ENCODE measurements around the gene TBX10.
"Not testable (repeated sequence)": the region's sequence is repeated elsewhere in the genome, so short reads cannot be mapped to it uniquely, and the experiment has no call there.

TBX10 gene

GRCh38 chr11:67644472-67645418, 5.2 kb upstream of the TBX10 start:
- DNase-seq = no peak

GRCh38 chr11:67644042-67644441, 4.5 kb upstream of the TBX10 start:
- no peak for DNase-seq

- DNase-seq = no peak
Measured at GRCh38 chr11:67642173-67643120, 2.9 kb upstream of the TBX10 start.

- DNase-seq = no peak
Measured at GRCh38 chr11:67641338-67642172, 2.0 kb upstream of the TBX10 start.

GRCh38 chr11:67640758-67641337, 1.3 kb upstream of the TBX10 start:
- no peak for DNase-seq

GRCh38 chr11:67640021-67640757, 626 bp upstream of the TBX10 start:
- peak; percentile 66 to 68 for DNase-seq

- DNase-seq = no peak
Measured at GRCh38 chr11:67638535-67639437, 777 bp downstream of the TBX10 start.

GRCh38 chr11:67637441-67637840, 2.1 kb downstream of the TBX10 start:
- DNase-seq = not testable (repeated sequence)

- no peak for DNase-seq
Measured at GRCh38 chr11:67636962-67637361, 2.6 kb downstream of the TBX10 start.

GRCh38 chr11:67635231-67635521, 4.4 kb downstream of the TBX10 start:
- no peak for DNase-seq

GRCh38 chr11:67634366-67635230, 5.0 kb downstream of the TBX10 start:
- no peak for DNase-seq

GRCh38 chr11:67633758-67634365, 5.7 kb downstream of the TBX10 start:
- DNase-seq = no peak

- DNase-seq = no peak
Measured at GRCh38 chr11:67632982-67633755, 6.4 kb downstream of the TBX10 start.

GRCh38 chr11:67632175-67632981, 7.2 kb downstream of the TBX10 start:
- no peak for DNase-seq

GRCh38 chr11:67631853-67632174, 7.7 kb downstream of the TBX10 start:
- no peak for DNase-seq

GRCh38 chr11:67631411-67631810, 8.2 kb downstream of the TBX10 start:
- DNase-seq = no peak

- DNase-seq = no peak
Measured at GRCh38 chr11:67630943-67631331, 8.6 kb downstream of the TBX10 start.
